Suprapubic skin (tissue), 4 donors: ENCODE results near the gene NCBP2. TPM values are rescaled to one million over a fixed set of nuclear protein-coding genes. Genes with fewer than 3 reads are reported as not detected.

ENCODE experiments used
- DNase-seq, 2 donors: peaks; one replicate each; pipeline ENCODE4 v3.0.0-alpha.2; 2019; ENCODE audit warnings: low spot score in 2 of 2
- H3K27ac ChIP-seq: fragments of 200-600 bp; sonication (generic); one replicate; pipeline ENCODE4 v1.5.1; 2019
- H3K27me3 ChIP-seq: fragments of 200-600 bp; sonication (generic); one replicate; pipeline ENCODE4 v1.5.1; 2019
- H3K36me3 ChIP-seq: fragments of 200-600 bp; sonication (generic); one replicate; pipeline ENCODE4 v1.5.1; 2019
- H3K4me1 ChIP-seq: fragments of 200-600 bp; sonication (generic); one replicate; pipeline ENCODE4 v1.5.1; 2019
- H3K4me3 ChIP-seq: fragments of 200-600 bp; sonication (generic); one replicate; pipeline ENCODE4 v1.5.1; 2019; ENCODE audit warnings: mild to moderate bottlenecking
- H3K9me3 ChIP-seq: fragments of 200-600 bp; sonication (generic); one replicate; pipeline ENCODE4 v1.5.1; 2019
- EP300 ChIP-seq: sonication (generic); formaldehyde crosslinking; IDR thresholded peaks from one replicate; pipeline ENCODE4 v1.6.1; 2017; ENCODE audit warnings: antibody characterized with exemption
- POLR2A ChIP-seq, 2 donors: fragments of 450-650 bp; IDR thresholded peaks; one replicate each; pipeline ENCODE4 v1.6.1; 2017; ENCODE audit warnings: antibody characterized with exemption in 2 of 2, mild to moderate bottlenecking in 2 of 2, moderate library complexity in 2 of 2
- POLR2AphosphoS5 ChIP-seq, 3 donors: sonication (generic); formaldehyde crosslinking; IDR thresholded peaks; one replicate each; pipeline ENCODE4 v1.6.1; 2017; ENCODE audit warnings: antibody characterized with exemption in 3 of 3
- WGBS: methylation state at CpG from one replicate; pipeline ENCODE4 v1.1.5; 2018; 5-methylcytosine and 5-hydroxymethylcytosine counted together
- total RNA-seq, 4 donors: library from RNA; depleted of rRNA; stranded (reverse); fragments of >200 nt; gene quantifications; one replicate each; pipeline ENCODE4 v1.1.0, GENCODE V29; 2016
- TF ChIP-seq, protein P1 (sequence below), 2 donors: fragments of 200-600 bp in 1 of 2; fragments of 450-650 bp in 1 of 2; sonication (generic) in 1 of 2; IDR thresholded peaks; one replicate each; pipeline ENCODE4 v1.5.1; 2016 to 2019; ENCODE audit warnings: antibody characterized with exemption in 2 of 2, mild to moderate bottlenecking in 1 of 2, moderate library complexity in 1 of 2

The NCBP2 gene
- total RNA-seq, 4 donors from 2014 or later = 27.1 to 33.0 (median 28.3) TPM

DNA sequence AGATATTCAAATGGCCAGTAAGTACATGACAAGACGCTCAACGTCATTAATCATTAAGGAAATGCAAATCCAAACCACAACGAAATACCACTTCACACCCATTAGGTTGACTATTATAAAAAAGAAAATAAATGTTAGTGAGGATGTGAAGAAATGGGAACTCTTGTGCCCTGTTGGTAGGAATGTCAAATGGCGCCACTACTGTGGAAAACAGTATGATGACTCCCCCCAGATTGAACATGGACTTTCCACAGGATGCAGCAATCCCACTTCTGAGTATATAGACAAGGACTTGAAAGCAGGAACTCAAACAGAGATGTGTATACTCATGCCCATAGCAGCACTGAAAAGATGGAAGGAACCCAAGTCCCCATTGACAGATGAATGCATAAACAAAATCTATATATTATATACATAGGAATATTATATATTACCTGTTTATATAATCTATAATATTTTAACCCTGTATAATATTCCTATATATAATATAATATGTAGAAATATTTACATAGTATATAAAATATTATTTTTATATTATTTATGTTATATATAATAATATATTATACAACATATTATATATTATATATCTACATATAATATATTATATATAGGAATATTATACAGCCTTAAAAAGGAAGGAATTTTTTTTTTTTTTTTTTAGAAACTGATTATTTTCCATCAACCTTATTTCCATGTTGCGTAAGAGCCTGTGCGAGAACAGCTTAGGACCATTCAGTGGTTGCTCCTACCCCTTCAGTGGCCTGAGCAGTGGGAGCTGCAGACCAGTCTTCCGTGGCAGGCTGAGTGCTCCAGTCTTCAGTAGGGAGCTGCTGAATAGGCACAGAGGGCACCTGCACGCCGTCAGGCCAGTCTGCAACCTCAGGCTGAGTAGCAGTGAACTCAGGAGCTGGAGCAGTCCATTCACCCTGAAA is 43.9 kb upstream of the NCBP2 start:
- TF ChIP-seq, protein P1, sequence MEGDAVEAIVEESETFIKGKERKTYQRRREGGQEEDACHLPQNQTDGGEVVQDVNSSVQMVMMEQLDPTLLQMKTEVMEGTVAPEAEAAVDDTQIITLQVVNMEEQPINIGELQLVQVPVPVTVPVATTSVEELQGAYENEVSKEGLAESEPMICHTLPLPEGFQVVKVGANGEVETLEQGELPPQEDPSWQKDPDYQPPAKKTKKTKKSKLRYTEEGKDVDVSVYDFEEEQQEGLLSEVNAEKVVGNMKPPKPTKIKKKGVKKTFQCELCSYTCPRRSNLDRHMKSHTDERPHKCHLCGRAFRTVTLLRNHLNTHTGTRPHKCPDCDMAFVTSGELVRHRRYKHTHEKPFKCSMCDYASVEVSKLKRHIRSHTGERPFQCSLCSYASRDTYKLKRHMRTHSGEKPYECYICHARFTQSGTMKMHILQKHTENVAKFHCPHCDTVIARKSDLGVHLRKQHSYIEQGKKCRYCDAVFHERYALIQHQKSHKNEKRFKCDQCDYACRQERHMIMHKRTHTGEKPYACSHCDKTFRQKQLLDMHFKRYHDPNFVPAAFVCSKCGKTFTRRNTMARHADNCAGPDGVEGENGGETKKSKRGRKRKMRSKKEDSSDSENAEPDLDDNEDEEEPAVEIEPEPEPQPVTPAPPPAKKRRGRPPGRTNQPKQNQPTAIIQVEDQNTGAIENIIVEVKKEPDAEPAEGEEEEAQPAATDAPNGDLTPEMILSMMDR (IDR thresholded peaks at IDR 0.05) = no peak
- TF ChIP-seq POLR2AphosphoS5 (IDR thresholded peaks at IDR 0.05) (no peak), POLR2A (IDR thresholded peaks at IDR 0.05) (no peak), EP300 (no peak)
- Histone ChIP-seq H3K4me3 (no peak overlapping the region), H3K27ac (no peak overlapping the region), H3K4me1 (no peaks in the 10 kb centered on the region), H3K27me3 (peaks cover 4% of the 10 kb centered on the region), H3K36me3 (no peaks in the 10 kb centered on the region), H3K9me3 (peaks cover 5% of the 10 kb centered on the region)
- 92% methylated on average over 9 of the region's 9 CpGs for WGBS
- peak; percentile 7 to 15 for DNase-seq

DNA sequence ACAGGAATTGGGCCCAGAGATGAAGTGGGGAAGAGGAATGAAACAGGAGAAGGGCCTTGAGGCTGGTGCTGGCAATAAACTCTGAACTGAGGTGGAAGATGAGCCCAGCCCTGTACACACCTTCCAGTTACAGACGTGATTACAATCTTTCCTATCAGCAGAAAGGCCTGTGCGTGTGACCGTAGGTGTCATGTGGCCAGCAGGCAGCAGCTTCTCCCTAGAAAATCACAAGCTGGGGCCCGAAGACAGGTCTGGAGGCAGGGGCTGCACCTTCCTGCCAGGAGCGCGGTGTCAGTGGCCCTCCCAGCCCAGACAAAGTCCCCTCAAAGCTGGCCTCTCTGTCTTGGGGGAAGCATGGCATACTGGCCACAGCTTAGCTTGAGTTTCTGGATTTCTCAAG is 43.0 kb upstream of the NCBP2 start:
- WGBS = 74% methylated on average over 6 of the region's 6 CpGs
- Histone ChIP-seq H3K27ac (no peak overlapping the region), H3K9me3 (peaks cover 5% of the 10 kb centered on the region), H3K36me3 (no peaks in the 10 kb centered on the region), H3K27me3 (peaks cover 4% of the 10 kb centered on the region), H3K4me1 (no peaks in the 10 kb centered on the region), H3K4me3 (no peak overlapping the region)
- DNase-seq = peak in 1 of 2 donors; percentile 52
- TF ChIP-seq, protein P1 (IDR thresholded peaks at IDR 0.05) = no peak
- no peak for TF ChIP-seq EP300
- no peak for TF ChIP-seq POLR2AphosphoS5 (IDR thresholded peaks at IDR 0.05)

DNA sequence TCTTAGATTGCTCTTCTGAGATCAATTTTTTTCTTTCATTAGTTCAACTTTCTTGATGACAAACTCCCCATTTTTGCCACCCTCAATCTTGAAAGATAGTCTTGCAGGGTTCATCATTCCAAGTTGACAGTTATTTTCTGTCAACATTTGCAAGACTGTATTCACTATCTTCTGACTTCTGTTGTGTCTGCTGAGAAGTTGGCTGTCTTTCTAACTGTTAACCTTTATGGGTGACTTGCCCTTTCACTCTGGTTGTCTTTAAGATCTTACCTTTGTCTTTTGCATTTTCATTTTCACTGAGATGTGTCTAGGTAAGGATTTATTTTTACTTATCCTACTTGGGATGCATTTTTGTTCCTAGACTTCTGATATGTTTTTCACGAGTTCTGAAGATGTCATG is 40.9 kb upstream of the NCBP2 start:
- WGBS = 70% methylated on average over 1 of the region's 1 CpG
- peaks cover 6% of the 10 kb centered on the region for H3K4me1 ChIP-seq

DNA sequence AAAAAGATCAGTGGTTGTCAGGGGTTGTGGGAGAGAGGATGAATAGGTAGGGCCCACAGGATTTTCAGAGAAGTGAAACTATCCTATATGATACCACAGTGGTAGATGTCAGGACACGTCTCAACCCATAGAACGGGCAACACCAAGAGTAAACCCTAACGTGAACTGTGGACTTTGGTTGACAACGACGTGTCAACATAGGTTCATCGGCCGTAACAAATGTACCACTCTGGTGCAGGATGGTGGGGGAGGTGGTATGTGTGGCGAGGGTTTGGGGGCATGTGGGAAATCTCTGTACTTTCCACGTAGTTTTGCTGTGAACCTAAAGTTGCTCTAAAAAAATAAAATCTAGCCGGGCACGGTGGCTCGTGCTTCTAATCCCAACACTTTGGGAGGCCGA is 39.3 kb upstream of the NCBP2 start:
- Histone ChIP-seq H3K9me3 (peaks cover 5% of the 10 kb centered on the region), H3K4me3 (no peak overlapping the region), H3K27me3 (no peaks in the 10 kb centered on the region), H3K4me1 (peaks cover 6% of the 10 kb centered on the region), H3K27ac (no peak overlapping the region), H3K36me3 (no peaks in the 10 kb centered on the region)
- DNase-seq = peak; percentile 17 to 18
- TF ChIP-seq EP300 (no peak), POLR2A (IDR thresholded peaks at IDR 0.05) (no peak), POLR2AphosphoS5 (IDR thresholded peaks at IDR 0.05) (no peak)
- TF ChIP-seq, protein P1 (IDR thresholded peaks at IDR 0.05) = no peak
- 95% methylated on average over 13 of the region's 13 CpGs for WGBS

More for the DNA sequence above, 40.9 kb upstream of the NCBP2 start:
- Histone ChIP-seq H3K36me3 (no peaks in the 10 kb centered on the region), H3K27ac (no peak overlapping the region), H3K9me3 (peaks cover 5% of the 10 kb centered on the region), H3K27me3 (peaks cover 4% of the 10 kb centered on the region), H3K4me3 (no peak overlapping the region)
- no peak for DNase-seq
- TF ChIP-seq, protein P1 (IDR thresholded peaks at IDR 0.05) = no peak
- TF ChIP-seq EP300 (no peak), POLR2AphosphoS5 (IDR thresholded peaks at IDR 0.05) (no peak), POLR2A (IDR thresholded peaks at IDR 0.05) (no peak)

DNA sequence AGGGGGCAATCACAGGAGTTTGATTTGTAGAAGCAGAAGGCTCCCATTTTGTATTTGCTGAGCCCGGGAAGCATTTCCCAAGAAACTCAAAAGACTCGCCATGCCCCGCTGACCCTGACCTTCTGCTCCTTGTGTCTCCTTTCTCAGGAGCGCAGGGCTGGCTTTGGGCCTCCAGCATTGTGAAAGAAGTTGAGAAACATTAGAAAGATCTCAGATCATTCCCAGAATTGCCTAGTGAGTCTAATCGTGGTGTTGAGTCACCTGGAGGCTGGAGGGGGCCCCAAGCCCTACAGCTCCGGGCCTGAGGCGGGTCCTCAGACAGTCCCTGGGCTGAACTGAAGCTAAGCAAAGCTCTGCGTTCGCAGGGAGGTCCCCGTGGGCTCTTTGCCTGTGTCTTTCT is 37.2 kb upstream of the NCBP2 start:
- H3K9me3 ChIP-seq = peaks cover 5% of the 10 kb centered on the region
- H3K36me3 ChIP-seq = no peaks in the 10 kb centered on the region
- H3K27ac ChIP-seq = no peak overlapping the region
- H3K4me3 ChIP-seq = no peak overlapping the region
- H3K4me1 ChIP-seq = peaks cover 6% of the 10 kb centered on the region
- DNase-seq = no peak
- WGBS = 70% methylated on average over 10 of the region's 10 CpGs
- H3K27me3 ChIP-seq = no peaks in the 10 kb centered on the region
- no peak for TF ChIP-seq POLR2A (IDR thresholded peaks at IDR 0.05)
- TF ChIP-seq, protein P1 (IDR thresholded peaks at IDR 0.05) = no peak
